Upper lobe of left lung (tissue), 6 donors: ENCODE data around the gene ZNF638. TPM values are rescaled to one million over a fixed set of nuclear protein-coding genes. Genes with fewer than 3 reads are reported as not detected.

Experiments
- ATAC-seq, 2 donors: fragments of 200-7000 bp; cut with Tn5 transposase; one replicate each; pipeline ENCODE4 v1.9.1; 2022; ENCODE audit warnings: mild to moderate bottlenecking in 2 of 2, moderate library complexity in 2 of 2; ENCODE audit not compliant: low FRiP score in 2 of 2
- DNase-seq, 2 donors: peaks; one replicate each; pipeline ENCODE4 v3.0.0-alpha.2; 2019 to 2020
- H3K27ac ChIP-seq, 4 donors: fragments of 200-600 bp; sonication (generic); one replicate each; pipeline ENCODE4 v1.5.1; 2016 to 2019
- H3K27me3 ChIP-seq, 4 donors: fragments of 200-600 bp; sonication (generic); one replicate each; pipeline ENCODE4 v1.5.1; 2017 to 2019
- H3K36me3 ChIP-seq, 4 donors: fragments of 200-600 bp; sonication (generic); one replicate each; pipeline ENCODE4 v1.5.1; 2016 to 2019
- H3K4me1 ChIP-seq, 4 donors: fragments of 200-600 bp; sonication (generic); one replicate each; pipeline ENCODE4 v1.5.1; 2018 to 2019
- H3K4me3 ChIP-seq, 4 donors: fragments of 200-600 bp; sonication (generic); one replicate each; pipeline ENCODE4 v1.5.1; 2017 to 2019; ENCODE audit warnings: mild to moderate bottlenecking in 2 of 4, moderate library complexity in 1 of 4
- H3K9me3 ChIP-seq, 4 donors: fragments of 200-600 bp; sonication (generic); one replicate each; pipeline ENCODE4 v1.5.1; 2018 to 2019
- CTCF ChIP-seq, 6 experiments: fragments of 450-650 bp in 4 of 6; fragments of 200-600 bp in 2 of 6; sonication (generic) in 2 of 6; IDR thresholded peaks; one replicate each; pipeline ENCODE4 v1.5.1; 2016 to 2019; ENCODE audit warnings: antibody characterized with exemption in 6 of 6
- EP300 ChIP-seq, 4 donors: sonication (generic); formaldehyde crosslinking; IDR thresholded peaks; one replicate each; pipeline ENCODE4 v1.5.1; 2017; ENCODE audit warnings: antibody characterized with exemption in 4 of 4, control low read depth in 2 of 4
- POLR2A ChIP-seq, 4 donors: fragments of 450-650 bp; IDR thresholded peaks; one replicate each; pipeline ENCODE4 v1.5.1; 2016 to 2017; ENCODE audit warnings: antibody characterized with exemption in 4 of 4, mild to moderate bottlenecking in 2 of 4
- POLR2AphosphoS5 ChIP-seq, 2 donors: sonication (generic); formaldehyde crosslinking; IDR thresholded peaks; one replicate each; pipeline ENCODE4 v1.5.1; 2017; ENCODE audit warnings: antibody characterized with exemption in 2 of 2
- WGBS, 2 donors: methylation state at CpG; one replicate each; pipeline ENCODE4 v1.1.5; 2017 to 2018; 5-methylcytosine and 5-hydroxymethylcytosine counted together
- total RNA-seq, 6 donors: library from RNA; depleted of rRNA in 4 of 6; stranded (reverse); fragments of >200 nt in 4 of 6; gene quantifications; one replicate each; pipeline versions ENCODE4 v1.1.0 to v1.2.1, GENCODE V29; 2016 to 2021
- donor health status: DM: no; HTN: no; CAD: no; lungs with moderate emphysema.
- donor health status: DM: no; HTN: yes; CAD: no; lungs with severe emphysema.

ZNF638 gene
- total RNA-seq, 6 donors from 2014 or later: 87.5 to 405 (median 115) TPM

GRCh38 chr2:71452565-71452964 is 121.0 kb downstream of the ZNF638 start:
- no peak for TF ChIP-seq EP300 (IDR thresholded peaks at IDR 0.05)
- TF ChIP-seq CTCF (IDR thresholded peaks at IDR 0.05): no peak
- peak in 1 of 2 donors; percentile 30 for TF ChIP-seq POLR2AphosphoS5 (IDR thresholded peaks at IDR 0.05)
- WGBS, 2 donors: 18 to 19% methylated on average over 2 of the region's 2 CpGs
- Histone ChIP-seq H3K27me3 (no peaks in the 10 kb centered on the region), H3K27ac (peak overlapping the region; percentile 8 to 77 (median 43)), H3K4me3 (no peak overlapping the region), H3K9me3 (no peaks in the 10 kb centered on the region), H3K36me3 (no peaks in the 10 kb centered on the region), H3K4me1 (peaks cover 23 to 30% (median 29%) of the 10 kb centered on the region in 4 donors)
- DNase-seq: peak in 1 of 2 donors; percentile 77
- ATAC-seq: no peak

GRCh38 chr2:71453404-71454220 is 122.0 kb downstream of the ZNF638 start, which contains the start of gene DYSF:
TSS of gene DYSF (plus strand) at chr2:71453561.
- Histone ChIP-seq H3K4me3 (peak within 1 kb of the TSS; percentile 38 to 60 (median 52)), H3K27ac (peak within 1 kb of the TSS; percentile 43 to 77 (median 74)), H3K36me3 (no peaks in the 10 kb centered on the region), H3K9me3 (no peaks in the 10 kb centered on the region), H3K4me1 (peaks cover 23 to 32% (median 29%) of the 10 kb centered on the region in 4 donors), H3K27me3 (no peaks in the 10 kb centered on the region)
- ATAC-seq (peak; percentile 63 to 74), DNase-seq (peak; percentile 76 to 88)
- WGBS, 2 donors: 5 to 13% methylated on average over 18 to 19 of the region's 66 CpGs
- no peak for TF ChIP-seq POLR2A (IDR thresholded peaks at IDR 0.05)
- no peak for TF ChIP-seq EP300 (IDR thresholded peaks at IDR 0.05)
- TF ChIP-seq POLR2AphosphoS5 (IDR thresholded peaks at IDR 0.05): no peak
- no peak for TF ChIP-seq CTCF (IDR thresholded peaks at IDR 0.05)

GRCh38 chr2:71454221-71455010 is 122.8 kb downstream of the ZNF638 start:
- WGBS, 2 donors: 52 to 57% methylated on average over 14 to 17 of the region's 17 CpGs
- no peaks in the 10 kb centered on the region for H3K27me3 ChIP-seq
- peak overlapping the region; percentile 43 to 77 (median 74) for H3K27ac ChIP-seq
- peaks cover 23 to 32% (median 29%) of the 10 kb centered on the region in 4 donors for H3K4me1 ChIP-seq
- no peaks in the 10 kb centered on the region for H3K36me3 ChIP-seq
- no peak for TF ChIP-seq POLR2AphosphoS5 (IDR thresholded peaks at IDR 0.05)
- no peak for TF ChIP-seq EP300 (IDR thresholded peaks at IDR 0.05)
- TF ChIP-seq POLR2A (IDR thresholded peaks at IDR 0.05): no peak
- no peak for TF ChIP-seq CTCF (IDR thresholded peaks at IDR 0.05)
- ATAC-seq: no peak
- peak overlapping the region; percentile 38 to 60 (median 52) for H3K4me3 ChIP-seq
- no peak for DNase-seq
- H3K9me3 ChIP-seq: no peaks in the 10 kb centered on the region

- no peak for DNase-seq
- H3K4me1 ChIP-seq: peaks cover 23 to 32% (median 29%) of the 10 kb centered on the region in 4 donors
- TF ChIP-seq POLR2AphosphoS5 (IDR thresholded peaks at IDR 0.05) (no peak), CTCF (IDR thresholded peaks at IDR 0.05) (no peak), EP300 (IDR thresholded peaks at IDR 0.05) (no peak), POLR2A (IDR thresholded peaks at IDR 0.05) (no peak)
- peak overlapping the region in 2 of 4 donors; percentile 77 for H3K27ac ChIP-seq
- H3K9me3 ChIP-seq: no peaks in the 10 kb centered on the region
- peak overlapping the region in 2 of 4 donors; percentile 59 to 60 for H3K4me3 ChIP-seq
- H3K36me3 ChIP-seq: no peaks in the 10 kb centered on the region
- 62 to 68% methylated on average over 7 to 8 of the region's 8 CpGs for WGBS, 2 donors
- ATAC-seq: no peak
- no peaks in the 10 kb centered on the region for H3K27me3 ChIP-seq
Measured at GRCh38 chr2:71455011-71455740, 123.6 kb downstream of the ZNF638 start.
